ENCODE measurements around the gene FASTK.

Gene FASTK

DNA sequence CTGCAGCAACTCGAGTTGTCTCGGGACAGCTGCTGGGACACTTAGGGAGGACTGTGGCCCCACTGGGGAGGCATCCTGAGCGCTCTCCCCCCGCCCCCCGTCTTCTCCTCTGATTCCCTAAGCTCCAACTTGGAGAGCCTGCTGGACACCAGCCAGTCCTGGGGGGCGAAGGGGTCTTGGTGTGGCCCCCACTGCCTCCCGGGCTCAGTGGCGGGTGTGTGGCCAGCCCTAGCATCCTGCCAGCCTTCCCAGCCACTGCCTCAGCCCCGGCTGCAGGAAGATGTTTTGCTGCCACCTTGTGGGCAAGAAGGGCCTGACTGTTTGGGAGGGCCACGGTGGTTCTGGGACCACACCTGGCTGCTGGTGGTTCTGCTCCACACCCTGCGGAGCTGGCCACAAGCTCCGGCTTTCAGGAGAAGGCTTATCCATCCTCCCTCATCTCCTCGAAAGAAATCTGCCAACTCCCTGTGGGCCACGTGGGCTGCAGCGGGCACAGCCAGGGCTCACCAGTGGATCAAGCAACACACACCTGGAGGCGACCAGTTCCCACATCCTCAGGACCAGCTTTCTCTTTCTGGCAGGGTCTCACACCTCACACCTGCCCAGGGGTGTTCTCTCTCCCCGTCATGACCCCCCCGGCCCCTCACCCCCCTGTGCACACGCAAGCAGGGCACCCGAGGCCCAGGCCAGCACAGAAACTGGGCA, 30.5 kb upstream of the FASTK start:
- DNase-seq (ENCODE audit: insufficient read length, low spot score), result peak; percentile 98
- TF ChIP-seq CTCF (IDR thresholded peaks at IDR 0.05; ENCODE audit: insufficient read depth, missing control alignments), result peak; percentile 89
- FAIRE-seq, result no peak

- FAIRE-seq (no peak), DNase-seq (ENCODE audit: insufficient read length, low spot score) (no peak)
Observed at GRCh38 chr7:151110236-151110940, 29.8 kb upstream of the FASTK start.

GRCh38 chr7:151109094-151110048, 28.8 kb upstream of the FASTK start:
- DNase-seq (ENCODE audit: insufficient read length, low spot score) (no peak), FAIRE-seq (no peak)
- no peak for TF ChIP-seq CTCF (IDR thresholded peaks at IDR 0.05; ENCODE audit: insufficient read depth, missing control alignments)

More at GRCh38 chr7:151110236-151110940, 29.8 kb upstream of the FASTK start:
- TF ChIP-seq CTCF (IDR thresholded peaks at IDR 0.05; ENCODE audit: insufficient read depth, missing control alignments), result no peak

- no peak for TF ChIP-seq CTCF (IDR thresholded peaks at IDR 0.05; ENCODE audit: insufficient read depth, missing control alignments)
- no peak for FAIRE-seq
- DNase-seq (ENCODE audit: insufficient read length, low spot score), result no peak
Observed at GRCh38 chr7:151107882-151108281, 27.3 kb upstream of the FASTK start.

GRCh38 chr7:151104411-151105235, 24.0 kb upstream of the FASTK start:
- no peak for FAIRE-seq
- no peak for DNase-seq (ENCODE audit: insufficient read length, low spot score)
- no peak for TF ChIP-seq CTCF (IDR thresholded peaks at IDR 0.05; ENCODE audit: insufficient read depth, missing control alignments)

GRCh38 chr7:151103973-151104372, 23.4 kb upstream of the FASTK start:
- TF ChIP-seq CTCF (IDR thresholded peaks at IDR 0.05; ENCODE audit: insufficient read depth, missing control alignments), result no peak
- FAIRE-seq (no peak), DNase-seq (ENCODE audit: insufficient read length, low spot score) (no peak)

Data from D721Med (cell line).